HCT116 (cell line): Measurements from ENCODE around the gene CSTF3.

Experiments
- CEBPB ChIP-seq: IDR thresholded peaks from 2 replicates; pipeline ENCODE4 v1.6.1; 2012; ENCODE audit warnings: low read depth
- EZH2phosphoT487 ChIP-seq: fragments of 200-600 bp; IDR thresholded peaks from 2 replicates; pipeline ENCODE4 v1.6.1; 2018; ENCODE audit warnings: antibody characterized with exemption, borderline replicate concordance
- JUND ChIP-seq: IDR thresholded peaks from 2 replicates; pipeline ENCODE4 v1.6.1; 2012
- POLR2A ChIP-seq: IDR thresholded peaks from 2 replicates; pipeline ENCODE4 v1.7.0; 2011; ENCODE audit warnings: borderline replicate concordance; ENCODE audit not compliant: insufficient read depth, insufficient read length; ENCODE audit errors: extremely low read depth
- POLR2AphosphoS5 ChIP-seq: IDR thresholded peaks from 2 replicates; pipeline ENCODE4 v1.6.1; 2011; ENCODE audit warnings: mild to moderate bottlenecking, low read depth, low read length, moderate library complexity
- RAD21 ChIP-seq: IDR thresholded peaks from 2 replicates; pipeline ENCODE4 v1.6.1; 2012; ENCODE audit warnings: low read depth, mild to moderate bottlenecking
- SP1 ChIP-seq: IDR thresholded peaks from 2 replicates; pipeline ENCODE4 v1.6.1; 2012; ENCODE audit warnings: low read depth
- YY1 ChIP-seq: IDR thresholded peaks from 2 replicates; pipeline ENCODE4 v1.6.1; 2011; ENCODE audit warnings: low read length, low read depth, moderate library complexity, mild to moderate bottlenecking; ENCODE audit not compliant: insufficient replicate concordance; ENCODE audit errors: extremely low read depth
- ZNF274 ChIP-seq: fragments of 200-500 bp; sonication (Bioruptor generic); IDR thresholded peaks from 2 replicates; pipeline ENCODE4 v1.6.1; 2014; ENCODE audit warnings: mild to moderate bottlenecking, low read depth, low read length, inconsistent platforms
- TF ChIP-seq, protein P1 (sequence below), 3 experiments: fragments of 200-600 bp in 1 of 3; sonication (generic) in 1 of 3; IDR thresholded peaks in 2 of 3; conservative IDR thresholded peaks in 1 of 3; 2 replicates each; pipeline ENCODE4 v1.5.1; 2012 to 2017; ENCODE audit warnings: low read depth in 2 of 3, low read length in 2 of 3, antibody characterized with exemption in 1 of 3, borderline replicate concordance in 1 of 3, control low read depth in 1 of 3, mild to moderate bottlenecking in 1 of 3, mixed read lengths in 1 of 3, mixed run types in 1 of 3, moderate library complexity in 1 of 3; ENCODE audit not compliant: insufficient read depth in 1 of 3
- TF ChIP-seq, protein P2 (sequence below): IDR thresholded peaks from 2 replicates; pipeline ENCODE4 v1.6.1; 2012
- TF ChIP-seq, protein P3 (sequence below): IDR thresholded peaks from 2 replicates; pipeline ENCODE4 v1.6.1; 2012
- TF ChIP-seq, protein P4 (sequence below): IDR thresholded peaks from 2 replicates; pipeline ENCODE4 v1.6.1; 2012; ENCODE audit warnings: low read depth

DNA sequence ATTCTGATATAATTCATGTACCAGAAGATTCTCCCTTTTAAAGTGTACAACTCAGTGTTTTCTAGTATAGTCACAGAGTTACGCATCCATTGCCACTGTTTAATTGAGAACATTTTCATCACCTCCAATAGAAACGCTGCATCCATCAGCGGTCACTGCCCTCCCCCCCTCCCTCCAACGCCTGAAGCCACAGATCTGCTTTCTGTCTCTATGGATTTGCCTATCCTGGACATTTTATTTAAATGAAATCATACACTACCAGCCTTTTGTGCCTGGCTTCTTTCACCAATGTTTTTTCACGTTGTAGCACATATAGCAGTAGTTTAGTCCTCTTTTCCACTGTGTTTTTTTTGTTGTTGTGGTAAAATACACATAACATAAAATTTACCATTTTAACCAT lies 99.1 kb downstream of the CSTF3 start:
- no peak for TF ChIP-seq POLR2A
- TF ChIP-seq, protein P1, sequence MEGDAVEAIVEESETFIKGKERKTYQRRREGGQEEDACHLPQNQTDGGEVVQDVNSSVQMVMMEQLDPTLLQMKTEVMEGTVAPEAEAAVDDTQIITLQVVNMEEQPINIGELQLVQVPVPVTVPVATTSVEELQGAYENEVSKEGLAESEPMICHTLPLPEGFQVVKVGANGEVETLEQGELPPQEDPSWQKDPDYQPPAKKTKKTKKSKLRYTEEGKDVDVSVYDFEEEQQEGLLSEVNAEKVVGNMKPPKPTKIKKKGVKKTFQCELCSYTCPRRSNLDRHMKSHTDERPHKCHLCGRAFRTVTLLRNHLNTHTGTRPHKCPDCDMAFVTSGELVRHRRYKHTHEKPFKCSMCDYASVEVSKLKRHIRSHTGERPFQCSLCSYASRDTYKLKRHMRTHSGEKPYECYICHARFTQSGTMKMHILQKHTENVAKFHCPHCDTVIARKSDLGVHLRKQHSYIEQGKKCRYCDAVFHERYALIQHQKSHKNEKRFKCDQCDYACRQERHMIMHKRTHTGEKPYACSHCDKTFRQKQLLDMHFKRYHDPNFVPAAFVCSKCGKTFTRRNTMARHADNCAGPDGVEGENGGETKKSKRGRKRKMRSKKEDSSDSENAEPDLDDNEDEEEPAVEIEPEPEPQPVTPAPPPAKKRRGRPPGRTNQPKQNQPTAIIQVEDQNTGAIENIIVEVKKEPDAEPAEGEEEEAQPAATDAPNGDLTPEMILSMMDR (IDR thresholded peaks at IDR 0.05 in 2 of 3, conservative IDR thresholded peaks at IDR 0.05 in 1 of 3; ENCODE audit: borderline replicate concordance in 1 of 3, insufficient read depth in 1 of 3, low read depth in 2 of 3, low read length in 2 of 3): no peak
- TF ChIP-seq JUND: no peak
- no peak for TF ChIP-seq SP1
- TF ChIP-seq, protein P2, sequence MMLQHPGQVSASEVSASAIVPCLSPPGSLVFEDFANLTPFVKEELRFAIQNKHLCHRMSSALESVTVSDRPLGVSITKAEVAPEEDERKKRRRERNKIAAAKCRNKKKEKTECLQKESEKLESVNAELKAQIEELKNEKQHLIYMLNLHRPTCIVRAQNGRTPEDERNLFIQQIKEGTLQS: no peak
- TF ChIP-seq POLR2AphosphoS5: no peak
- no peak for TF ChIP-seq ZNF274
- TF ChIP-seq, protein P3, sequence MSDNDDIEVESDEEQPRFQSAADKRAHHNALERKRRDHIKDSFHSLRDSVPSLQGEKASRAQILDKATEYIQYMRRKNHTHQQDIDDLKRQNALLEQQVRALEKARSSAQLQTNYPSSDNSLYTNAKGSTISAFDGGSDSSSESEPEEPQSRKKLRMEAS: no peak
- TF ChIP-seq YY1: no peak
- TF ChIP-seq RAD21: no peak
- no peak for TF ChIP-seq CEBPB
- TF ChIP-seq EZH2phosphoT487: no peak
- TF ChIP-seq, protein P4, sequence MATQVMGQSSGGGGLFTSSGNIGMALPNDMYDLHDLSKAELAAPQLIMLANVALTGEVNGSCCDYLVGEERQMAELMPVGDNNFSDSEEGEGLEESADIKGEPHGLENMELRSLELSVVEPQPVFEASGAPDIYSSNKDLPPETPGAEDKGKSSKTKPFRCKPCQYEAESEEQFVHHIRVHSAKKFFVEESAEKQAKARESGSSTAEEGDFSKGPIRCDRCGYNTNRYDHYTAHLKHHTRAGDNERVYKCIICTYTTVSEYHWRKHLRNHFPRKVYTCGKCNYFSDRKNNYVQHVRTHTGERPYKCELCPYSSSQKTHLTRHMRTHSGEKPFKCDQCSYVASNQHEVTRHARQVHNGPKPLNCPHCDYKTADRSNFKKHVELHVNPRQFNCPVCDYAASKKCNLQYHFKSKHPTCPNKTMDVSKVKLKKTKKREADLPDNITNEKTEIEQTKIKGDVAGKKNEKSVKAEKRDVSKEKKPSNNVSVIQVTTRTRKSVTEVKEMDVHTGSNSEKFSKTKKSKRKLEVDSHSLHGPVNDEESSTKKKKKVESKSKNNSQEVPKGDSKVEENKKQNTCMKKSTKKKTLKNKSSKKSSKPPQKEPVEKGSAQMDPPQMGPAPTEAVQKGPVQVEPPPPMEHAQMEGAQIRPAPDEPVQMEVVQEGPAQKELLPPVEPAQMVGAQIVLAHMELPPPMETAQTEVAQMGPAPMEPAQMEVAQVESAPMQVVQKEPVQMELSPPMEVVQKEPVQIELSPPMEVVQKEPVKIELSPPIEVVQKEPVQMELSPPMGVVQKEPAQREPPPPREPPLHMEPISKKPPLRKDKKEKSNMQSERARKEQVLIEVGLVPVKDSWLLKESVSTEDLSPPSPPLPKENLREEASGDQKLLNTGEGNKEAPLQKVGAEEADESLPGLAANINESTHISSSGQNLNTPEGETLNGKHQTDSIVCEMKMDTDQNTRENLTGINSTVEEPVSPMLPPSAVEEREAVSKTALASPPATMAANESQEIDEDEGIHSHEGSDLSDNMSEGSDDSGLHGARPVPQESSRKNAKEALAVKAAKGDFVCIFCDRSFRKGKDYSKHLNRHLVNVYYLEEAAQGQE: no peak
